Activated T-cell treated with anti-CD3 and anti-CD28 coated beads, Interleukin-2, amount 50 U/mL, for 1 hour (primary cell): ENCODE measurements around the gene SLC9A3.

Experiments
- DNase-seq: peaks from one replicate; pipeline ENCODE4 v3.0.0-alpha.2; 2020

SLC9A3 gene

DNA sequence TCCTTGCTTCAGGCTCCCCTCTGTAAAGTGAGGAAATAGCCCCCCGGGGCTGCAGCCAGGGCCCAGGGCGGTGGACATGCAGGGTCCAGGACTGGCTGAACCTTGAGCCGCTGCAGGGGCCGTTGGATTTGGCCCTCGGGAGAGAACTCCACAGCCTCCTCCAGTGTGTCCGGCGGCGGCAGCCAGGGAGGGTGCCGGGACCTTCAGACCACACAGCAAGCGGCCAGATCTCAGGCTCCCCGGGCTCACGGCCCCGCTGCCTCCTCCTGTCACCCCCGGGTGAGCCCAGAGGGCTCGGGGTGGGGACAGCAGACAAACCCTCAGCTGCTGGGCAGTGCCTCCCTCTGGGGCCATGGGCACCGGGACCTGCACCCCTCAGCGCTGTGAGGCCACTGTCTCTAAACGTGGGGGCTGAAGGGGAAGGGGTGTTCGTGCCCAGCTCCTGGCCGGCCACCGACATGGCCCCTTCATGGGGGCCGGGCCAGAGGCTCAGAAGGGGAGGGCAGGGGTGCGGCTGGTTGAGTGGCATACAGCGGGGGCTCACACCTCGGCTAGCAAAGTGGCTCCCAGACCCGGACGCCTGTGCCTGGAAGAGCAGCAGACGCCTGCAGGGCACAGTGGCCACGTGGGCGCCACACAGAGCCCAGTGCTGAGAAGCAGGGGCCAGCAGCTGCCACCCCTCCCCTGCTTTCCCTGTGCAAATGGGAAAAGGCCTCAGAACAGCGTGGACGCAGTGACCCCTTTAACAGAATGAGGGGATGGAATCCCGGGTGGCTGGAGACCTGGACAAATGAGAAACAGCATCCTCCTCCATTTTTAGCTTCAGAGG, 19.7 kb downstream of the SLC9A3 start:
- DNase-seq, result no peak

DNA sequence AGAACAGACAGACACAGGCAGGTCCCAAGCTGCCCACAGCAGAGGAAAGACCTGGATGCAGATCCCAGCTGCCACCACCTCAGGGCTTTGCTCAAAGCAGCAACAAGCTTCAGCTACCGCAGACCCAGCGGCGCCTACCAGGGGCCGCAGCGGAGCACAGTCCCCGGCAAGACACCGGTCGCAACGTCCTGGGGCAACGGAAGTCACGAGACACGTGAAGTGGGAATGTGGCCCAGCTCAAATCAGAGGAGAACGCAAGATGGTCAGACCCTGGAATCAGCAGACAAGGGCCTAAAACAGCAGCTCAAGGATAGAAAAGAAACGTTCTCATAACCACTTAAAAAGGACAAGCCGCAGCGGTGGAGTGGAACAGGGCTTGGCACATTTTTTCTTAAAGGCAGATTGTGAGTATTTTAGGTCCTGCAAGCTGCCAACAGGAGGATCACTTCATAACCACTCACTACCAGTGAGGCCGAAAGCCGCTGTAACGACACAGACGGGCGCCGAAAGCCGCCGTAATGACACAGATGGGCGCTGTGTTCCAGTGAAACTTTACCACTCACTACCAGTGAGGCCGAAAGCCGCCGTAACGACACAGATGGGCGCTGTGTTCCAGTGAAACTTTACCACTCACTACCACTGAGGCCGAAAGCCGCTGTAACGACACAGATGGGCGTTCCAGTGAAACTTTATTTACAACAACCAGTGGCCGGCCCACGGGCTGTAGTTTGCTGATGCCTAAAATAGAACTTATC, 21.7 kb downstream of the SLC9A3 start:
- no peak for DNase-seq

- no peak for DNase-seq
Observed at GRCh38 chr5:501831-502184, 22.4 kb downstream of the SLC9A3 start.

DNA sequence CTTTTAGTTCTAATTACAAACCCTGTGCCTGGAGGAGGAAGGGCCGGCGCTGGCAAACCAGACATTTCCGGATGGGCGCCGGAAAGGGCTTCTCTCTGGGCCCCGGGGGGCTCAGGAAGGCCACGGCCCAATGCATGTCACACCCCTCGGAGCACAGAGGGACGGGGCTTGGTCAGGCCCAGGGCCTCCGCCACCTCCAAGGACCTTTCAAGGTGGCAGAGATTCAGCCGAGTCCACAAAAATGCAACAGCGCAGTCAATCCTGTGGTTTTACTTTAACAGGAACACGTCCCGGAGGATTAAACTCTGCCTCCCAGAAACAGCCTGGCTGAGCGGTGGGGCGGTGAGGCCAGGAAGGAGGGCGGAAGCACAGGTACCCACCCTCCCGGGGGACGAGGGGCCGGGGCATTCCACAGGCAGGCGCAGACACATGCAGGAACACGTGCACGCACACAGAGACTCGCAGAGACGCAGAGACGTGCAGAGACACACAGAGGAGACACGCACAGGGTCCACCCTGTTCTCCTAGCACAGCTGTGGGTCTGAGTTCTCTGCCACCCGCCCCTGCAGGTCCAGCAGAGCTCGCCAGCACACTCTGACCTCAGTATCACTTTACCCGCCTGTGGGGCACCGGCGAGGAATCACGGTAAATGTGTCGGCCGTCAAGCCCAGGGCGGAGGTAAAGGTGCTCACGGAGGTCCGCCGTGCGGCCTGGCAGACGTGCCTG, 23.0 kb downstream of the SLC9A3 start:
- no peak for DNase-seq

GRCh38 chr5:500491-500890, 23.8 kb downstream of the SLC9A3 start:
- no peak for DNase-seq

GRCh38 chr5:499233-500209, 24.7 kb downstream of the SLC9A3 start:
- no peak for DNase-seq

- DNase-seq, result no peak
Observed at GRCh38 chr5:497871-498509, 26.3 kb downstream of the SLC9A3 start.

DNA sequence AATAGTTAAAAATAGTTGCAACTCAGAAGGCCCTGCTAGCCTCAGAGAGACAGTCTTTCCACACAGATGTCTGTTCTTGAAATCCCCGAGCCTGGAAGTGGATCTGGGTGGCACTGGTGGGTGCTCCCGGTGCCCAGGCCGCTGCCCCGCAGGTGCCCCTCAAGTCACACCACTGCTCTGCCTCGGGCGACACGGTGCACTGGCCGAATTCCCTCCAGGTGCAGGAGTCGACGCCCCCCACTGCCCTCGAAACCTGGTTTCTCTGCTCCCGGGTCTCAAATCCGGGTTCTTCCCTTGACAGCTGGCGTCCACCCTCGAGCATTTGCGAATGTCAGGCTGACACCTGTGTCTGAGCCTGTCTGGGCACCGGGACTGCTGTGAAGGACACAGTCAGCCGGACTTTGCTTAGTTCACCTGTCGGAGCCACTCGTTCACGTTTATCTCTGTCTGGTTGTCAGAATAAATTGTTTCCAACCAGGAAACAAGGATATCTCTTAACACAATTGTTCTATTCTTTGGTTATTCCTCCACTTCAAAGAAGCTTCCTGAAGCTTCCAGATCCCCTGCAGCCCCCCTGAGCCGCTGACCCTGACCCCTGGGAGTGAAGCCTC, 27.1 kb downstream of the SLC9A3 start:
- DNase-seq, result no peak

DNA sequence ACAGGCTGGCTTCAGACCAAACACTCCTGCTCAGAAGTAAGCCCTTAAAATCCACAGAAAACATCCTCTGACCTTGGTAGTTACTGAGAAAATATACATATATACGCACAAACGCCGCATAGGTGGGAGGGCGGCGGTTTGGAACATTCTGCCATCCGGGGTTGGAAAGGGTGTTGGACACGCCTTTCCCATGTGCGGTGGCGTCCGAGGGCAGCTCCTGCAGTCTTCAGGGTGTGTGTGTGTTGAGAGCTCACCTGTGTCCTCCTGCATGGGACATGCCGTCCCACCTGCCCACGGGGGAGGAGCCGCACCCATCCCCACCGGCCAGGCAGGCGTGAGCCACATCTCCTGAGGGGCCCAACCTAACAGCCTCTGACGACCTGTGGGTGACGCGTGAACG, 28.2 kb downstream of the SLC9A3 start:
- no peak for DNase-seq

DNA sequence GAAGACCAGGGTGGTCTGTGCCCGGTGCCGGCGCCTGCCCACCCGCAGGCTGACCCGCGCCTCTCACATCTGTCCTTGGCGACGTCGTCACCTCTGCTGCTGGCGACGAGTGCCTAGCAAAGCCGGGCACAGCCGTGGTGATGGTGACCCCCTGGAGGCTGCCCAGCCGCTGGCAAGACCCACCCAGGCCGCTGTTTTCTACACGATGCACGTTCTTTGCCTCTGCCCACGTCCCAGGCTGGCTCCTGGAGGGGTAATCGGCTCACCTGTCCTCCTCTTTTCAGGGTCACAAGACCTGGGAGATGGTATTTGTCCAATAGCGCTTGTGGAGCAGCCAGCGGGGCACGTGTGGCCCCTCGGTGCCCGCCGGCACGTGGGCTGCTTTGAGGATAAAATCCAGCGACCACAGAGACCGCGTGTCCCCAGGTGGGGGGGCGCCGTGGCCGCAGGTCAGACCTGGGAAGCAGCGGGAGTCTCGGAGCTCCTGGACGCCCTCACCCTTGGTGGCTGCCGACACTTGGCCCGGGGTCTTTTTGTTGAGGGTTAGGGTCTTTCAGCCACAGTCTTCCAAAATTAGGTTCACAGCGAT, 29.5 kb downstream of the SLC9A3 start:
- DNase-seq, result no peak

GRCh38 chr5:493758-494157, 30.5 kb downstream of the SLC9A3 start:
- no peak for DNase-seq

- DNase-seq, result no peak
Observed at GRCh38 chr5:493119-493701, 31.0 kb downstream of the SLC9A3 start.

- DNase-seq, result no peak
Observed at GRCh38 chr5:492314-492893, 31.8 kb downstream of the SLC9A3 start.

DNA sequence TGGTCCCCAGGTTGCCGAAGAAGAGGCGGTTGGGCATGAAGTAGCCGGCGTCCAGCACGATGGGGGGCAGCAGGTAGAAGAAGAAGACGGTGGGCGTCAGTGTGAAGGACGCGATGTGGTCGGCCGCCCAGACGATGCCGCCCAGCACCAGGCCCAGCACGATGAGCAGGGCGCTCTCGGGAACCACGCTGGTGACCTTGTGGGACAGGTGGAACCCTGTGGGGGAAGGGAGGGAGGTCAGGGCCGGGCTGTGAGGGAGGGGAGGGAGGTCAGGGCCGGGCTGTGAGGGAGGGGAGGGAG, 32.4 kb downstream of the SLC9A3 start:
- no peak for DNase-seq

- DNase-seq, result no peak
Observed at GRCh38 chr5:491119-491855, 33.0 kb downstream of the SLC9A3 start.

DNA sequence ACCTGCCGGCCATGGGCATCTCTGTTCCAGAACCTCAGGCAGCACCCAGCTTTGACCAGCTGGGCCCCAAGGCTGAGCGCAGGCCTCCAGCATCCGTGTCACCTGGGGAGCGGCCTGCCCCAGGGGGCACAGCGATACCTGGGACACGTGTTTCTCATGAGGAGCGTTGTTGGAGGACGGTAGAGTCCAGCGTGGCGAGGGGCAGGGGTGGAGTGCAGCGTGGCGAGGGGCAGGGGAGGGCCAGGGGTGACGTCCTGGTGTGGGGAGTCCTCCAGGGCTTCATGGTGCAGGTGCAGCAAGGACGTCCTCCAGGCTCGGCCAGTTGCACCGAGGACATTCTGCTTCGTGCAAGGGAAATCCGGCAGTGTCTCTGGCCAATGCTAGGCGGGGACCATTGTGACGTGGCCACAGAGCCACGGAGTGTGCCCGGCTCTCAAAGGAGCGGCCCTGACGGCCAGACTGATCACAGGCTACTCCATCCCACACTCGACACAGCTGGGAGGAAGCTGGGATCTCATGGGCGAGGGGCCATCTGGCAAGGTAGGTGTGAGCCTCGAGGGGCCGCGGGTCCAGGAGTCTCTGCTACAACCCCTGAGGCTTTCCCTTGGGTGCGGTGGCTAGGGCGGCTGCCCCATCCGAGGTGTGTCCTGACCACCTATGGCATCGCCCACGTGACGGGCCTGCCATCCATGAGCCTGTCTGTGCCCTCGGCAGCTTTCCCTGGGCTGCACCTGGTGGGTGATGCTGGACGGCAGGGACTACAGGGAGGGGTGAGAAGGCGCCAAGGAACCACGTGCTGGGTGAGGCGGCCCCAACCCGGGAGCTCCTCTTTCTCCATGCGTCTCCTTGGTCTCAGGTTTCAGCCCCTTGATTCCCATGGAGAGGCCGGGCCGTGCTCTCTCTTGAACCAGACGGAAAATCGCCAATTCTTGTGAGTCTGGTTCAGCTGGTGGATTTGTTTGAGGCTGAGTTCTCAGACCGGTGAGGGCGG, 33.8 kb downstream of the SLC9A3 start:
- DNase-seq, result no peak

GRCh38 chr5:489689-490080, 34.6 kb downstream of the SLC9A3 start:
- DNase-seq, result no peak
